GM18498 (cell line): ENCODE results near the gene MRPS16.

Source experiments
- ATAC-seq: cut with Tn5 transposase; IDR thresholded peaks from one replicate; pipeline ENCODE4 v1.9.1; 2021; ENCODE audit warnings: mild to moderate bottlenecking, moderate library complexity; ENCODE audit not compliant: unreplicated experiment

Gene MRPS16

GRCh38 chr10:73244866-73245477 lies 7.5 kb downstream of the MRPS16 start:
- ATAC-seq, result no peak

- no peak for ATAC-seq
These were observed 12.5 kb downstream of the MRPS16 start for GRCh38 chr10:73239908-73240307.

GRCh38 chr10:73238990-73239566 lies 13.4 kb downstream of the MRPS16 start:
- no peak for ATAC-seq

GRCh38 chr10:73234695-73235094 lies 17.7 kb downstream of the MRPS16 start:
- ATAC-seq, result no peak

- ATAC-seq, result no peak
These were observed 18.6 kb downstream of the MRPS16 start for GRCh38 chr10:73233883-73234282.

- ATAC-seq, result no peak
These were observed 19.6 kb downstream of the MRPS16 start for GRCh38 chr10:73232887-73233286.

GRCh38 chr10:73229567-73229966 lies 22.9 kb downstream of the MRPS16 start:
- no peak for ATAC-seq

- ATAC-seq, result no peak
These were observed 24.2 kb downstream of the MRPS16 start for GRCh38 chr10:73228247-73228646.

GRCh38 chr10:73226663-73227062 lies 25.8 kb downstream of the MRPS16 start:
- no peak for ATAC-seq

GRCh38 chr10:73225518-73225917 lies 26.9 kb downstream of the MRPS16 start:
- ATAC-seq, result no peak

GRCh38 chr10:73220989-73221388 lies 31.5 kb downstream of the MRPS16 start:
- ATAC-seq, result no peak

GRCh38 chr10:73219384-73219783 lies 33.1 kb downstream of the MRPS16 start:
- ATAC-seq, result no peak

- ATAC-seq, result no peak
These were observed 33.8 kb downstream of the MRPS16 start for GRCh38 chr10:73218431-73219191.

GRCh38 chr10:73217628-73218027 lies 34.8 kb downstream of the MRPS16 start:
- ATAC-seq, result no peak

- no peak for ATAC-seq
These were observed 36.7 kb downstream of the MRPS16 start for GRCh38 chr10:73215749-73216148.

GRCh38 chr10:73211106-73211811 lies 41.2 kb downstream of the MRPS16 start:
- ATAC-seq, result no peak

GRCh38 chr10:73210395-73211105 lies 41.9 kb downstream of the MRPS16 start:
- ATAC-seq, result no peak

- no peak for ATAC-seq
These were observed 42.7 kb downstream of the MRPS16 start for GRCh38 chr10:73209705-73210104.

GRCh38 chr10:73207883-73208282 lies 44.6 kb downstream of the MRPS16 start:
- no peak for ATAC-seq

- no peak for ATAC-seq
These were observed 46.1 kb downstream of the MRPS16 start for GRCh38 chr10:73206385-73206784.

- ATAC-seq, result no peak
These were observed 46.6 kb downstream of the MRPS16 start for GRCh38 chr10:73205890-73206289.
